HG02798 (cell line): ENCODE results near the gene CRB1.

Source experiments
- ATAC-seq: cut with Tn5 transposase; IDR thresholded peaks from one replicate; pipeline ENCODE4 v1.9.1; 2021; ENCODE audit warnings: mild to moderate bottlenecking; ENCODE audit not compliant: unreplicated experiment, poor library complexity

CRB1 gene

DNA sequence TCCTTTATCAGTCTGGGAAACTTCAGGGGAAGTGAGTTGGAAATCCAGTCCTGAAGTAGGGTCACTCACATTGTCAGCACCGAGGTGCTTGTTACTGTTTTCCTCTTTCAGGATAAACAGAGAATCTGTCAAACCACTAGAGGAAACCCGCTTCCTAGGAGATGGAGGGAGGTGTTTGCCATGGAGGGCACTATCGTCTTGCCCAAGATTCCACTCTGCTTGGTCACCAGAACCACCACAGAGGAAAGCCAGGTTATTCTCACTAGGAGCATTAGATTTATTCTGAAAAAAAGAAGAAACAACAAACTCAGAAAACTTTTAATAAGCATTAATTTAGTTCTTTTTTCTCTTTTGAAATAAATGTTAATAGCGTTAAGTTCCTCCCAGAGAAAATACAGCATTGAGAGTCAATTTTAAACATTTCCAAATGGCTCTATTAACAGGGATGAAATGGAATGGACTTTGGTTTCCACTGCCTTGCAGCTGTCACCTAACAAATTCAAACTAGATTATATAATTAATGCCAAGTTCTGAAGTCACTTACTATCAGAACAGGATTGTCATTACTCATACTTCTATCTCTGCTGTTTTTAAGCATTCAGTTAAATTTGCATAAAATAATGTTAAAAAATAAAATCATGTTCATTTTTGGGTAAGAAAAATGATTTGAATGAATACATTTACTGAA is 242.8 kb downstream of the CRB1 start:
- no peak for ATAC-seq

DNA sequence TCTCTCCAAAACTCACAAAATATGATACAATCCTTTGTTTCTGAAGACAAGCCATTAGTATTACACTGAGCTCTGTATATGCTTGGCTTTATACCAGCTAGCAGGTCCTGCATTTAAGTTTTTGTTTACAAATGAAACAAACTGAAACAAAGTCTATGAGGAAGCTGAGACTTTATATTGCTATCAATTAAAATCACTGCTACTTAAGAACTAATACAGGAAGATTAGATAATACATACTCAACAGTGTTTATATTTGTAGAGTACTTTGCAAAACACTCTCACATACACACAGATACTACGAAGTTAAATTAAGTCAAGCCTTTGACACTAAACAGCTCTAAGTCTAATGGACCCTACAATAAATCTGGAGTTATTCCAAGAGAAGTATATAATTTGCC is 247.4 kb downstream of the CRB1 start:
- no peak for ATAC-seq

DNA sequence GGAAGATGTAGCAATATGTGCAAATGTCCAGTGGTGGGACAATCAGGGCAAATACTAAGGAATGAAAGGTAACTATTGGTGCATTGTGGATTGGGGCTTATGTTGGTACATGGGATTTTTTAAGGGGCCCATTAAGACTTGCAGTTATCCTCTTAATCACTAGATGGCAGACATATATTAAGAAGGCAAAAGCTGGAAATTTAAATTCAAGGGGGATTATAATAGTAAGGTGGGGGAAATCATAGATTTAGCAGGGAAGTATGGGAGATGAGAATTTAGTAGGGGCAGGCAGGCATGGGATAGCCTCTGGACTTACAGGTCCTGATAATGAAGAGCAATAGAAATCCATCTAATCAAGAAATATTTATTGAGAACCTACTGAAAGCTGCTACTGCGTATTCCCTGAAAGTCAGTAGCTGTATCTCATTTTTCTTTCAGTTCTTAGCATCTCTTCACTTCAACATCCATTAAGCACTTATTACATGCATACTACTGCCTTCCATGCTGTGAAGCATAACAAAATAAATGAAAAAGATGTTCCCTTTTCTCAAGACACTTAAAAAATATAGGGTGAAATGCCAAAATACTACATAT is 251.8 kb downstream of the CRB1 start:
- peak; percentile 40 for ATAC-seq

DNA sequence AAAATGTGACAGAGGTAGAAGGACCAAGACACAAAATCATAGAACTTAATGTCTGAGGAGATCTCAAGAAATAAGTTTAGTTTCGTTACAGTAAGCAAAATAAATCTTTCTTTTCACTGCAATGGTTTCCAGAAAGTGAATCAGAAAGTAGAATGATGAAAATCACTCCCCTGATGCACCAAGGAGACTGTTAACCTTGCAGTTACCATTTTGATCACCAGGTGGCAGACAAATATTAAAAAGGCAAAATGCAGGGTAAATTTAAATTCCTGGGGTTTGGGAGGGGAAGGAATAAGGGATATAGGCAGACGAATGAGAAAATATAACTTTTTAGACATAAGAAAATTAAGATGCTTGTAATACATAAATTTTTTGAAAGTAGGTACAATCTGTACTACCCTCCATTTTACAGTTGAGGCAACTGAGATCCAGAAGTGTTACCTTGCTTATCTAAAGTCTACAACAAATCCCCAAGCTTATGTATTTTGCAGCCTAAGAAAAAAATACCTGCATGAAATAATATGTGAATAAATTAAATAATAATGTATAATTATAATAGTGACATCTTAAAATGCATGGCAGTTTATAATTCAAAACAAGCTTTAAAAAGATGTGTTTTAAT is 253.2 kb downstream of the CRB1 start:
- ATAC-seq: peak; percentile 73

DNA sequence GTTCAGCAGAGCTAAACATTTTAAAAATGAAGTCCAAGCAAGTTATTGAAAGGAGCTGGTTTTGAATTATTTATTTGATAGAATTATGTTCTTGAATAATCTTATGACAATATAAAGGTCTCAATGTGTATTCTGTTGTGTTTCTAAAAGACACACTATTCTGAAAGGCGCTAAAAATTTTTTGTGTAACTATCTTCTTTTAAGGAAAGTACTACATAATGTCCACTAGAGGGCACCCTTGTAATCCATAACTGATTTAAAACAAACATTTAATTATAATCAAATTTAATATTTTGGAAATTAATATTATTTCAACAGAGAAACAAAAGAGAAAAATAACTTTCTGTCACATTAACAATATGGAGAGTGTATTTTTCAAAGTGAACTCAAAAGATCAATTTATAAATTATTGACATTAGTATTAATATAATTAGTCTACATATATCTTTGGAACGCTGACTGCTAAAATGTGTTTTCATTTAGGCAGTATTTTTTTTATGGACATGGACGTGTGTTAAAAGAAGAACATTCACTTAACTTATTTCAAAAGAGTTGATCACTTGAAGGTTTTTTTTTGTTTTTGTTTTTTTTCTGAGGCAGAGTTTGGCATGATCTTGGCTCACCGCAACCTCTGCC is 258.8 kb downstream of the CRB1 start:
- ATAC-seq: no peak
